DMS114 treated with DMSO at 0.1 percent for 48 hours (cell line): ENCODE results near the gene MTARC1.

Experiments used
- DNase-seq: peaks from one replicate; lab custom pipeline; 2025; ENCODE audit not compliant: unreplicated experiment; lab: John Stamatoyannopoulos, UW

Gene MTARC1

DNA sequence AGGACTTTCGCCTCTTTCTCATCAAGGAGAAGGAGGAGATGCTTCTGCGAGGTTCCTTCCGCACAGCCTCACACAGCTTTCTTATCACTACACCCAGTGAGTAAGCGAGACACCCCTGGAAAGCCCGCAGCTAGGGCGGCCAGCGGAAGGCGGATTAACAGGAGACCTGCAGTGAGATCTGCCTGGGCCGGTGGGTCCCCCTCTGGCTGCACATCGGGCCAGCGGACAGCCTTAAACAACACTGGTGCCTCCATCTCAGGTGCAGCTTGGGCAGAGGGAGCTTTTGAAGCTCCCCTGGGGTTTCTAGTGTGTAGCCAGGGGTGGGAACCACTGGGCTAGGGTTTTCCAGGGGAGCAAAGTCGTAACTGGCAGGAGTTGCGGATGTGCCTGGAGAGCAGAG, 17.5 kb upstream of the MTARC1 start:
- DNase-seq: no peak

GRCh38 chr1:220770245-220770913, 16.3 kb upstream of the MTARC1 start:
- no peak for DNase-seq

- DNase-seq: no peak
Measured at GRCh38 chr1:220772846-220773245, 13.9 kb upstream of the MTARC1 start.

DNA sequence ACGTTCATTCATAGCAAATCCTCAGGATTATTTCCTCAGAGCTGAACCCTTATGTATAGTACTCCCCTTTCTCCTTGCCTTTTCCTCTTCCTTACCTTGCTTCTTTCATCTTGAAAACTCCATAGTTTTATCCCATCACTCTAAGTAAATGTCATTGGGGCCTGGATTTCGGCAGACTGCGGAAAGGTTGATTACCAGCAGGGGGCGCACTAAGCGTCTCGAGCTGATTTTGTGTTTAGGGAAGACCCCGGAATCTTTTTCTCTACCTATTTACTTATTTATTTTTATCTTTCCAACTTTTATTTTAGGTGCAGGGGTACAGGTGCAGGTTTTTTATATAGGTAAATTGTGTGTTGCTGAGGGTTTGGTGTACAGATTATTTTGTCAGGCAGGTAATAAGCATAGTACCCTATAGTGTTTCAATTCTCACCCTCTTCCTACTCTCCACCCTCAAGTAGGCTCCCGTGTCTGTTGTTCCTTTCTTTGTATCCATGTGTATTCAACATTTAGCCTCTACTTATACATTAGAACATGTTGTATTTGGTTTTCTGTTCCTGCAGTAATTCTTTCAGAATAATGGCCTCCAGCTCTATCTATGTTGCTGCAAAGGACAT, 11.4 kb upstream of the MTARC1 start:
- no peak for DNase-seq

- DNase-seq: no peak
Measured at GRCh38 chr1:220776254-220776653, 10.5 kb upstream of the MTARC1 start.

DNA sequence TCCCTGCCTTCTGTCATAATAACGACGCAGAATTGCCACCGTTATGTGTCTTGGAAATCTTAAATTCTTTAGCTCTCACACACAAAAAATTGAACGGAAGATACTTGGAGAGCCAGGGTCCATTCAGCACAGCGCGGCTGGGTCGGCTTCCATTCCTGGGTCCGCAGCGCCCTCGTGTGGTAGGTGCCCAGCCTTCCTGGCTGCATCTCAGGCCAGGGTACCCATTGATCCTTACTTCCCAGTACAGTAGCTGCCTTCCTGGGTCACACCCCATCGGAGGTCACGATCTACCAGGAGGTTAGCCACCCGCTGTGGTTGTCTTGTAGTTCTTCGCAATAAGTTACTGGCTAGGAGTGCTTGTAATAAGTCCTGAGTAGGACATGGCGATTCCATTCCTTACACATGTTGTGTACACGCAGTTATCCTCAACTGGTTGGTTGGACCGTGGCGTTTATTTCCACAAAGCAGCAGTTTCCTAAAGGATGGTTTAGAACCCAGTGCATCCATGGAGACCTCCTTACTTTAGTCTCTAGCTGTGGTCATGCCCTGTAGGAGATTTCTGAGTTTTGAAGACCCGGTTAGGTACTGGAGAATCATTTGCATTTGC, 9.9 kb upstream of the MTARC1 start:
- DNase-seq: peak; percentile 69

DNA sequence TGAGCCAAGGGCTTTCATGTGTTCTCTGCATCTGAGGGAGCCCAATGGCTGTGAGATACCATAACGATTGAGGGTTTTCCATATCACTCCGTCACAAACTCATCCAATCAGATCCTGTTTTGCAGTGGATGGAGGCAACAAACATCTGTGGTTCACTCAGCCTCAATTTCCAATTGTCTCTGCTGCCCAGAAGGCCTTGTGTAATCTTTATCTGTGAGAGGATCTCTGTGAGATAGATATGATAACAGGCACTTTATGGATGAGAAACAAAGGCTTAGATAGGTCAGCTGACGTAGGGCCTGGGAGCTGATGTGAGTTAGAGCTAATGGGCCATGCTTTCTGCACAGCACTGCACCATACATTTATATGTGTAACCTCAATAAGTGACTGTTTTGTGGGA, 3.3 kb upstream of the MTARC1 start:
- no peak for DNase-seq

- no peak for DNase-seq
Measured at GRCh38 chr1:220784751-220785150, 2.0 kb upstream of the MTARC1 start.

DNA sequence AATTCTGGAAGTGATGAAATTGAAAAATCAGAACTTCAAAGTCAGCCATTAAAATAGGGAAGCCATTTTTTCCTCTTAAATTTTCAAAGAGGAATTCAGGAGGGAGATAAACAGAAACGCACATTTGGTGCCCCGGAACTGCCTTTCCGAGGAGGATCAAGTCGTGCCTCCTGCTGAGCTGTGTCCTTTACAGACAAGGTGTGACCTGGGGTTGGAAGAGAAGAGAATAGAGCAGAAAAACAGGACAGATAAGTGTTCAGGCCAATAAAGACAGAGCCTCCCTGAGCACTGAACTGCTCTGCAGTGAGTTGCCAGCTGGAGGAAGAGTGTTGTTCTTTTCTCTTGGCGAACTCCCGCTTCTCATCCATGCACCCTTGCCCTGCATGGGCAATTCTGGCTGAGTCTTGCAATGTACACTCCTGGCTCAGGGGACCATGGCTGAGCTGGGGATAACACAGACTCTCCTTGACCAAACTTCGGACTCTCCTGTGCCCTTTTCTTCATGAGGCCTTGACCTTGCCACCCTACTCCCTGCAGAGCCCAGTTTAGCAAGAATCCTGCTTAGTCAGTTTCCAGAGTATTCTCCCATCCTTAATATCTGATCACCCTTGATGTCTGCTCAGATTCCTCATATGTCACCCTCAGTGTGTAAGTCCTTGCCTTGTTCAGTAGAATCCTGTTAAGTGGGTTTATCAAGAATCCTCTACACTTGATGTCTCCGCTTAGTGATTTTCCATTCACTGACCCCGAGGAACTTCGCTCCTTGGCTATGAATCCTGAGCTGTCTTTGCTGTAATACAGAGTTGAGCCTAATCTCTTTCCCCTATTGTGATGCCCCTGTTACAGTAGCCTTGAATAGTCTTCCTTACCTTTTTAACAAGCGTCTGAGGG, 1.3 kb upstream of the MTARC1 start:
- DNase-seq: no peak

GRCh38 chr1:220786057-220786336, 716 bp upstream of the MTARC1 start:
- peak; percentile 22 for DNase-seq

DNA sequence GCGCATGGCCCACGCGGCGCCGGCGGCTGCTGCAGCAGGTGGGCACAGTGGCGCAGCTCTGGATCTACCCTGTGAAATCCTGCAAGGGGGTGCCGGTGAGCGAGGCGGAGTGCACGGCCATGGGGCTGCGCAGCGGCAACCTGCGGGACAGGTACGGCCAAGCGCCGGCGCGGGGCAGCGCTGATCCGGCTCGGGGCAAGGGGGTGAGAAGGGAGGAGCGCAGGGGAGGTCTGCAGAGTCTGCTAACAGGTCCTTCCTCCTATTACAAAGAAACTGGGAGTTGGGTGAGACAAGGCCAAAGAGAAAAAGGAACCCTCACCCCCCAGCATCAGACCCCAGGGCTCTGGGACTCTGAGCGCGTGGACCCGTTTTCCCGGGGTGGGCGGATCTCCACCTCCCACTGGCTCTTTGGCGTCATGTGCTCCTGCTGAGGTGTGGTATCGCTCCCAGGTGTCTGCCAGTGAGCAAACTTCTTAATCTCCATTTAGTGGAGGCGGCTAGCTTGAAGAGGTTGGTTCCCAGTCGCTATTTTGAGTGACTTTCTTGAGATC, 431 bp downstream of the MTARC1 start:
- DNase-seq: no peak

- DNase-seq: no peak
Measured at GRCh38 chr1:220788900-220789299, 2.2 kb downstream of the MTARC1 start.

DNA sequence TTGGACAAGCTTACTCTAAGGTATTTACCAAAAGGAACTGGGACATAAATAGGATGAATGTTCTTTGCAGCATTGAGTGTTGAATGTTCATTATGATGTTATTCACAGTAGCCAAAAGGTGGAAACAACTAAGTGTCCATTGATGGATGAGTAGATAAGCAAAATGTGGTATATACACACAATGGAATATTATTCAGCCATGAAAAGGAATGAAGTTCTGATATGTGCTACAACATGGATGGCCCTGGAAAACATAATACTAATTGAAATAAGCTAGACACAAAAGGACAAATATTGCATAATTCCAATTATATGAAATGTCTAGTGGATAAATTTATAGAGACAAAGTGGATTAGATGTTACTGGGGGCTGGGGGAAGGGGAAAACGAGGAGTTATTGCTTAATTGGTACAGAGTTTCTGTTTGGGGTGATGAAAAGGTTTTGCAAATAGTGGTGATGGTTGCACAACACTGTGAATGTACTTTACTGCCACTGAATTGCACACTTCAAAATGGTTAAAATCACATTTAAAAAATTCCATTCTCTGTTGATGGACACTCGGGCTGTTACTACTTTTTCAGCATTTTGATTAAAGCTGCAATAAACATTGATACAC, 2.9 kb downstream of the MTARC1 start:
- DNase-seq: no peak

GRCh38 chr1:220791285-220791684, 4.6 kb downstream of the MTARC1 start:
- DNase-seq: no peak

- no peak for DNase-seq
Measured at GRCh38 chr1:220791956-220792355, 5.2 kb downstream of the MTARC1 start.

DNA sequence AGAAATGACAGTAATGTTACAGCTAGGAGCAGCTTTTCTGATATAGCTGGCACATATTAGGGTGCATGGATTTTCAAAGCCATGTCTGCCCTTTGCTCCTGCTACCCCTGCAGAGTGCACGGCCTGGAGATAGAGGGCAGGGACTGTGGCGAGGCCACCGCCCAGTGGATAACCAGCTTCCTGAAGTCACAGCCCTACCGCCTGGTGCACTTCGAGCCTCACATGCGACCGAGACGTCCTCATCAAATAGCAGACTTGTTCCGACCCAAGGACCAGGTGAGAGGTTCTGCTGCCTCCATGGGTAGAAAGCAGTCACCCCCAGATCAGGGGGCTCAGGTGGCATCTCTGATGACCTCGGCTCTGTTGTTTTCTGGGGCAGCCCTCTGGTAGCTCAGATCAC, 9.8 kb downstream of the MTARC1 start:
- no peak for DNase-seq

GRCh38 chr1:220797044-220797443, 10.3 kb downstream of the MTARC1 start:
- no peak for DNase-seq

DNA sequence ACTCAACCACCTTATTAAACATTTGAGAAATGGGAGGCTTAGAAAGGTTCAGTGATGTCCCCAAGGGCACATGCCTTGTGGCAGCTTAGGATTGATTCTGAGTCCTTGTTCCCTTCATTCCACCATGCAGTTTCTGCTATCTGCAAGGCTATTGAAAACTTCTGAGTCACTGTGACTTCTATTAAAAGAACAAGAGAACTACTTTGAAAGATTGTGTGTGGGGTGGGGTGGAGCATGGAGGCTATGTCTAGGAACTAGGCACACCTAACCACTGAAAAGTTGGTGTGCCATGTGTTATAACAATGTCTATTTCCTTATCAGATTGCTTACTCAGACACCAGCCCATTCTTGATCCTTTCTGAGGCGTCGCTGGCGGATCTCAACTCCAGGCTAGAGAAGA, 10.8 kb downstream of the MTARC1 start:
- no peak for DNase-seq

DNA sequence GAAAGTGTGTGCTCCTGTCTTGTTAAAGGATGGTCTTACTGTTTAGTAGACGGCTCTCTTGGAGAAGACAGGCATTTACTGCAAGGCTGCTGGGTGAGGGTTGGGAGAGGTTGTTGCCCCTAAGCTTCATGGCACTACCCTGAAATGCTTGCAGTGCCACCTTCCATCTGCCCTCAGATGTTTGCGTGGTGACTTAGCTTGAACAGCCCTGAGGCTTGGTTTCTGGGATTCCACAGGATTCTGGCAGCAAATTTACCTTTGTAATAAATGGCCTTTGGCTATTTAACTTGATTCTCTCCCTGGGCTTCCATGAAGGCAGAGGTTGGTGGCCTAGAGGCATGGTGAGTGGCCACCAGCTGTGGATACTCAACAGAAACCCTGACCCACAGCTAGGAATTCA, 11.6 kb downstream of the MTARC1 start:
- no peak for DNase-seq

- DNase-seq: no peak
Measured at GRCh38 chr1:220800262-220800661, 13.5 kb downstream of the MTARC1 start.
